Mucosa of rectum (tissue), 2 donors: ENCODE data around the gene C19orf73.

Experiments
- H3K27ac ChIP-seq, 2 donors: one replicate each; pipeline ENCODE4 v1.7.0; 2013; ENCODE audit warnings: inconsistent platforms in 2 of 2, low read depth in 2 of 2, low read length in 2 of 2
- H3K27me3 ChIP-seq, 2 donors: one replicate each; pipeline ENCODE4 v1.7.0; 2013; ENCODE audit warnings: low read length in 2 of 2; ENCODE audit not compliant: control insufficient read depth in 2 of 2, insufficient read depth in 2 of 2
- H3K36me3 ChIP-seq, 2 donors: one replicate each; pipeline ENCODE4 v1.7.0; 2013; ENCODE audit warnings: low read length in 2 of 2; ENCODE audit not compliant: control insufficient read depth in 2 of 2, insufficient read depth in 2 of 2
- H3K4me1 ChIP-seq, 2 donors: one replicate each; pipeline ENCODE4 v1.7.0; 2013; ENCODE audit warnings: low read length in 2 of 2, mild to moderate bottlenecking in 1 of 2; ENCODE audit not compliant: control insufficient read depth in 2 of 2, insufficient read depth in 2 of 2
- H3K4me3 ChIP-seq, 2 donors: one replicate each; pipeline ENCODE4 v1.7.0; 2013; ENCODE audit warnings: low read length in 2 of 2
- H3K9ac ChIP-seq, 2 donors: one replicate each; pipeline ENCODE4 v1.7.0; 2013; ENCODE audit warnings: low read length in 2 of 2, low read depth in 1 of 2, mild to moderate bottlenecking in 1 of 2
- H3K9me3 ChIP-seq, 2 donors: one replicate each; pipeline ENCODE4 v1.7.0; 2013; ENCODE audit warnings: low read length in 2 of 2; ENCODE audit not compliant: control insufficient read depth in 2 of 2
- donor health status: healthy.
- donor health status: Normal muscosa, but diverticular disease.

The C19orf73 gene

DNA sequence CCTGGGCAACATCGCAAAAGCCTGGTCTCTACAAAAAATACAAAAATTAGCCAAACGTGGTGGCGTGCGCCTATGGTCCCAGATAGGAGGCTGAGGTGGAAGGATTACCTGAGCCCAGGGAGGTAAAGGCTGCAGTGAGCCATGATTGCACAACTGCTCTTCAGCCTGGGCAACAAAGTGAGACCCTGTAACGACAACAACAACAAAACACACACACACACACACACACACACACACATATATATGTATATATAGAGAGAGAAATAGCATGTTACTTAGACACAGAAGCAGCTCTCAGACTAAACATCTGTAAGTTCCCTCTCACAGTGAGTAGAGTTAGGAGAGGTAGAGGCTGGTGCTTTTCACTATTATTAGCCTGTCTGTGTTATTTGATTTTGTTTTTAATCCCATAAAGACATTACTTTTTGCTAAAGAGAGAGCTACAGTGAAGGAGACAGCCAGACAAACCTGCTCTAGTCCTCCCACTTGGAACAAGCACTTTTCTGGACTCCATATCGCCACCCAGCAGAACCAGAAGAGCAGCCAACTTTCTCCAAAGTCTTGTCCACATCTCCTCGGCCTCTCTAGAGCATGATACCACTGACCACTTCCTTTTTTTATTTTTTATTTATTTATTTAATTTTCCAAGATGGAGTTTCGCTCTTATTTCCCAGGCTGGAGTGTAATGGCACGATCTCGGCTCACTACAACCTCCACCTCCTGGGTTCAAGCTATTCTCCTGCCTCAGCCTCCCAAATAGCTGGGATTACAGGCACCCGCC lies 7.5 kb downstream of the C19orf73 start:
- no peak overlapping the region for H3K27ac ChIP-seq
- peaks cover 5 to 9% of the 10 kb centered on the region in 2 donors for H3K4me1 ChIP-seq
- peaks cover 21 to 24% of the 10 kb centered on the region in 2 donors for H3K36me3 ChIP-seq
- no peaks in the 10 kb centered on the region for H3K9me3 ChIP-seq
- H3K4me3 ChIP-seq, result no peak overlapping the region
- H3K27me3 ChIP-seq, result no peaks in the 10 kb centered on the region
- no peak overlapping the region for H3K9ac ChIP-seq

DNA sequence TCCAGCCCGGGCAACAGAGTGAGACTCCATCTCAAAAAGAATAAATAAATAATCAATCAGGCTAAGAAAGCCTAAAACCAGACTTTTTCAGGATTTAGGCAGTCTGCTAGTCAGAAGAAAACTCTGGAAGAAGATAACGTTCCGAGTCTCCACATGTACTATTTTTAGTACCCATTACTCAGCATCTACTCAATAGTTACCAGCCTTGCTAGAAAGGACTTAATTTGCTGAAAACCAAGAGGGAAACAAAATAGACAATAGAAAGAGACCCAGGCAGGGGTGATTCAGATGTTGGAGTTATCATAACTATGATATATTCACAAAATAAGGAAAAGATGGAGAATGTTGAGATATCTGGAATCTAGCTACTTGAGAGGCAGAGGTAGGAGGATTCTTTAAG lies 8.4 kb downstream of the C19orf73 start:
- Histone ChIP-seq H3K36me3 (peaks cover 26 to 28% of the 10 kb centered on the region in 2 donors), H3K27me3 (no peaks in the 10 kb centered on the region), H3K27ac (no peak overlapping the region), H3K4me1 (peaks cover 5 to 9% of the 10 kb centered on the region in 2 donors), H3K4me3 (no peak overlapping the region), H3K9ac (no peak overlapping the region), H3K9me3 (no peaks in the 10 kb centered on the region)

DNA sequence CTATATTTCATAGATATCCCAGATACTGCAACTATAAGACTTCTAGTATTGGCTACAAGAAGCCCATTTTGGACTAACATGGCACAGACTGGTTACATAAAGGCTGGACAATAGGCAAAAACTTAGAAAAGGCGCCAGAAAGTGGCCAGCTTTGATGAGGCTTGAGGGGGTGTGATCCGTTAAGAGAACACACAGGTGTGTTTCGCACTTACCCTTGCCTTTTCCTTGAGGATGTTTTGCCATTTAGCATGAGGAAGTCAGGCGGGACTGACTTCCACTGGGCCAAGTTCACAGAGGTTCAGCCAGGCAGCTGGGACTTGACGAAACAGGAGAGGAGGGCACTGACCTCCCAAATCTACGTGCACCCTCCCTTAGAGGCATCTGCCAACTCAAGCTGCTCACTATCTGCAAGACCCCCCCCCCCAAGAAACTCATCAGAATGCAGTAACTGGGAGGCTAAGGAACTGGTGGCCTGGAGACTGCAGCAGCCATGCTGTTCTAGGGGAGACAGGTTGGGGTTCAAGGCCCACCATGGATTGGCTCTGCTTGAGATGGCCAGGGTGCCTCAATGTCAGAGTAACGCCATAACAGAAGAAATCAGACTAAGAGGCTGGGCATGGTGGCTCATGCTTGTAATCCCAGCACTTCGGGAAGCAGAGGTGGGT lies 9.2 kb downstream of the C19orf73 start:
- H3K4me1 ChIP-seq, result peaks cover 5 to 6% of the 10 kb centered on the region in 2 donors
- H3K9ac ChIP-seq, result no peak overlapping the region
- no peak overlapping the region for H3K27ac ChIP-seq
- H3K4me3 ChIP-seq, result no peak overlapping the region
- peaks cover 33 to 34% of the 10 kb centered on the region in 2 donors for H3K36me3 ChIP-seq
- H3K27me3 ChIP-seq, result no peaks in the 10 kb centered on the region
- H3K9me3 ChIP-seq, result no peaks in the 10 kb centered on the region

DNA sequence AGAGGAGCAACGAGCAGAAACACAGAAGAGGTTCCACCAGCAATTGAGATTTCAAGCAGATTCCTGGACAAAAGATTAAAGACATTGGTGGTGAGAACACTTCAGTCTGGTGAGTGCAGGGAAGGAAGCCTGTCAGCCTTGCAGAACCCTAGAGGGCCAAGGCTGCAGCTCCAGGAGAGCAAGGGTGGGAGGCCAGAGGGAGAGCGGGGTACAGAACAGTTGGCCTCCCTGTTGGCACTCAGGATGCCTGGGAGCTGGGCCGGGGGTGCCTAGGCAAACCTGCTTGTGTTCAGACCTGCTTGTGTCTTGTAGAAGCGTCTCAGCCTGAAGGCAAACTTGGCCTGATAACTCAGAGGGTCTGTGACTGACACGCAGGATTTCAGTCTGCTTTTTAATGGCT lies 9.9 kb downstream of the C19orf73 start:
- Histone ChIP-seq H3K4me3 (no peak overlapping the region), H3K27ac (no peak overlapping the region), H3K27me3 (no peaks in the 10 kb centered on the region), H3K9me3 (no peaks in the 10 kb centered on the region), H3K9ac (no peak overlapping the region), H3K4me1 (peaks cover 5% of the 10 kb centered on the region in 2 donors), H3K36me3 (peaks cover 36 to 37% of the 10 kb centered on the region in 2 donors)

DNA sequence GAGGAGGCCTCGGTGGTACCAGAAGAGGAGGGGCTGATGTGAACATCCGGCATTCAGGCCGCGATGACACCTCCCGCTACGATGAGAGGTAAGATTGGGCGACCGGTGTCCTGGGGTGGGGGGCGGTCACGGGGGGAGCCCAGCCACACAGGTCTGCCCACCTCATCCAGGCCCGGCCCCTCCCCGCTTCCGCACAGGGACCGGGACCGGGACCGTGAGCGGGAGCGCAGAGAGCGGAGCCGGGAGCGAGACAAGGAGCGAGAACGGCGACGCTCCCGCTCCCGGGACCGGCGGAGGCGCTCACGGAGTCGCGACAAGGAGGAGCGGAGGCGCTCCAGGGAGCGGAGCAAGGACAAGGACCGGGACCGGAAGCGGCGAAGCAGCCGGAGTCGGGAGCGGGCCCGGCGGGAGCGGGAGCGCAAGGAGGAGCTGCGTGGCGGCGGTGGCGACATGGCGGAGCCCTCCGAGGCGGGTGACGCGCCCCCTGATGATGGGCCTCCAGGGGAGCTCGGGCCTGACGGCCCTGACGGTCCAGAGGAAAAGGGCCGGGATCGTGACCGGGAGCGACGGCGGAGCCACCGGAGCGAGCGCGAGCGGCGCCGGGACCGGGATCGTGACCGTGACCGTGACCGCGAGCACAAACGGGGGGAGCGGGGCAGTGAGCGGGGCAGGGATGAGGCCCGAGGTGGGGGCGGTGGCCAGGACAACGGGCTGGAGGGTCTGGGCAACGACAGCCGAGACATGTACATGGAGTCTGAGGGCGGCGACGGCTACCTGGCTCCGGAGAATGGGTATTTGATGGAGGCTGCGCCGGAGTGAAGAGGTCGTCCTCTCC lies 11.1 kb downstream of the C19orf73 start:
- Histone ChIP-seq H3K27me3 (no peaks in the 10 kb centered on the region), H3K4me1 (no peaks in the 10 kb centered on the region), H3K36me3 (peaks cover 40 to 41% of the 10 kb centered on the region in 2 donors), H3K4me3 (no peak overlapping the region), H3K27ac (no peak overlapping the region), H3K9ac (no peak overlapping the region), H3K9me3 (no peaks in the 10 kb centered on the region)

DNA sequence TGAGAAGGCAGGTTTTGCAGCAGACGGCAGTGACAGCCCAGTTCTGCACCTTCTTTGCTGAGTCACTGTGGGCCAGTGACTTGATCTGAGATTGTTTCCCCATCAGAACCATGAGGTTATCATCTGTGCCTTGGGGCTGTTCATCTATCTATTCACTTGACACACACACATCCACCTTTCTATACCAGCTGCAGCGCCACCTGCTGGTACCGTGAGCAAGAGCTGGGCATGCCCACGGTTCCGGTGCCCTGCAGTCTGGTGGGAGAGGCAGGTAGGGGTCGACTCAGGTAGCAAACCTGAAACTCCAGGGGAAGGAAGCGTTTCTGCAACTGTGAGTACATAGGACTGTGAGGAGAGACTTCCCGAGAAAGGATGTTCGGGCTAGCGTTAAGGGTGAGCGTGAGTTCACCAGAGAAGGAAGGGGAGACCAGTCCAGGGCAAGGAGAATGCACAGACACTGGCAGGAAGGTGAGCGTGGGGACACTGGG lies 12.3 kb downstream of the C19orf73 start:
- no peaks in the 10 kb centered on the region for H3K27me3 ChIP-seq
- H3K27ac ChIP-seq, result no peak overlapping the region
- no peaks in the 10 kb centered on the region for H3K4me1 ChIP-seq
- no peak overlapping the region for H3K4me3 ChIP-seq
- no peak overlapping the region for H3K9ac ChIP-seq
- no peaks in the 10 kb centered on the region for H3K9me3 ChIP-seq
- H3K36me3 ChIP-seq, result peaks cover 50 to 51% of the 10 kb centered on the region in 2 donors

DNA sequence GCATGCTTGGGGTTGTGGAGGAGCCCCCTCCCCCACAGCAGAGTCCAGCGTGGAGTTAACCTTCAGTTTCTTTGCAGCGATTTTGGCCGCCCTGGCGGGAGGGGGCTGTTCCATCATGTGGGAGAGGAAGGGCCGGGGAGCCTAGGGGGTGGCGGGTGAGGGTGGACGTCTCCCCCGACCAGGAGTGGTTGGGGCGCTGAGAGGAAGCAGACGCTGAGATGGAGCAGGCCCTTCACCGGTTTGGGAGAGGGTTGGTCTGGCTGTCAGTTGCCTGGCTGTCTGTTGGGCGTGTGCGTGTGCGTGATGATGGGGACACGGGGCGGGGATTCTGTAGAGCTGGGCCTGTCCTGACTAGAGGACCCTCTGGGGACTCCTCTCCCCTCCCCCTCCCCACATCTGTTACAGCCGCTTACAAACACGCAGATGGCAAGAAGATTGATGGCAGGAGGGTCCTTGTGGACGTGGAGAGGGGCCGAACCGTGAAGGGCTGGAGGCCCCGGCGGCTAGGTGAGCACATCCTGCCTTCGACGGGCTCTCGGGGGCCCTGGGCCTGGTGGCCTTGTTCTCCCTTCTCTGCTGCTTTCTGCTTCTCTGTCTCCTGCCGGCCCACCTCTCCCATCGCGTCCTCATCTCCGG lies 14.6 kb downstream of the C19orf73 start:
- no peak overlapping the region for H3K4me3 ChIP-seq

DNA sequence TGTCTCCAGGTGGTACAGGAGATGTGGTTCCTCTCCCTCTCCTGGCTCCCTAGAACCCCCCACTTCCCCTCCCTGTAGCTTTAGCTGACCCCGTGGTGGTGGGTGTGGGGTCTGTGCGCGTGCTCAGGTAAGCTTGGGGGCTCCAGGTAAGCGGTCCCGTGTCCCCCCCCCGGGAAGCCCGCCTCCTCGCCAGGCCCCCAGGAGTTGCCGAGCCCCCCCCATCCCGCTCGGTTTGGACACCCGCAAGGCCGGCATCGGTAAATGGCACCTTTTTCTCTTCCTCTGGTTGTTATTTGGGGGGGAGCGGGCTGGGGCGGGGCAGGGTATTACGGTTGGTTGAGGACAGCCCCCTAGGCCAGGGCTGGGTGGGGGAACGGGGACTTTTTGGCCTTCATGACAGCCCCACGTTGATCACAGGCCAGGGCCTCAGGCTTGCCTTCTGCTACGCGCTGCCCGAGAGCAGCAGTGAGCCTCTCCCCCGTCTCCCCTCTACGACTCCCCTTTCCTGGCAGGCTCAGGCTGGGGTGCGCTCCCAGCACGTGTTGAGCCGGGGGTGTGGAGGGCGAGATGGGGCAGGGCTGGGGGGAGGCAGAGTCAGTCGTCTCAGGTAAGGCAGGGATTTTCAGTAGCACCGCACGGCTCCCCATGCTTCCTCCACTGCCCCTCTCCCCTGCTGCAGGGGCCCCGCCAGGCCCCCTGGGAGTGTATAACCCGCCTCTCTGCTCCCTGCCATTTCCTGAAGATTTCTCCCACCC lies 15.4 kb downstream of the C19orf73 start:
- Histone ChIP-seq H3K36me3 (peaks cover 63 to 64% of the 10 kb centered on the region in 2 donors), H3K9me3 (no peaks in the 10 kb centered on the region)

More for the DNA sequence above, 14.6 kb downstream of the C19orf73 start:
- no peak overlapping the region for H3K9ac ChIP-seq
- no peak overlapping the region for H3K27ac ChIP-seq
- peaks cover 62 to 64% of the 10 kb centered on the region in 2 donors for H3K36me3 ChIP-seq
- no peaks in the 10 kb centered on the region for H3K9me3 ChIP-seq
- no peaks in the 10 kb centered on the region for H3K4me1 ChIP-seq
- H3K27me3 ChIP-seq, result no peaks in the 10 kb centered on the region

DNA sequence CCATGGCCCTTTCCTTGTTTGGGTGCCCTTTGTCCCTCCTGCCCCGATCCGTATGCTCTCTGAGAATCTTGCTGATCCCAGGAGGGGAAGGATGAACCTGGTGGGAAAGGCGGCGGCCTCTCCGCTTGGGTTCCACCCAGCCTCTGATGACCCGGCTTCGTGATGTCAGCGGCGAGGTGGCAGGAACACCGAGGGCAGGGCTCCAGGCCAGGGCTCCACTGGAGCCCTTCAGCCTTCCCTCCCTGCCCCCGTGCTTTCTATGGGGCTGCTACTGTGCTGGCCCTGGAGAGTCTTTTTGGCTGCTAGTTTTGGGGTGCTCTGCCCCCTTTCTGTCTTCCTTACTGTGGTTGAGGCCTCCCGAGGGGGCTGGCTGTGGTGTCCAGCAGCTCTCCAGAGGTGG lies 16.6 kb downstream of the C19orf73 start:
- Histone ChIP-seq H3K27me3 (no peaks in the 10 kb centered on the region), H3K4me1 (no peaks in the 10 kb centered on the region), H3K4me3 (no peak overlapping the region), H3K27ac (no peak overlapping the region), H3K9me3 (no peaks in the 10 kb centered on the region), H3K36me3 (peaks cover 59 to 68% of the 10 kb centered on the region in 2 donors), H3K9ac (no peak overlapping the region)

More for the DNA sequence above, 15.4 kb downstream of the C19orf73 start:
- H3K4me3 ChIP-seq, result no peak overlapping the region
- H3K9ac ChIP-seq, result no peak overlapping the region
- H3K4me1 ChIP-seq, result no peaks in the 10 kb centered on the region
- no peak overlapping the region for H3K27ac ChIP-seq
- H3K27me3 ChIP-seq, result no peaks in the 10 kb centered on the region
